Neural cell (in vitro differentiated cells): ENCODE data around the gene SETD2. TPM values are rescaled to one million over a fixed set of nuclear protein-coding genes. Genes with fewer than 3 reads are reported as not detected.

Source experiments
- H2AFZ ChIP-seq: fragments of 200-600, 300-800 bp; sonication (generic), shearing (Covaris generic); 2 replicates; pipeline ENCODE4 v1.6.0; 2014; ENCODE audit warnings: low read depth, mild to moderate bottlenecking, antibody characterized with exemption, low read length, moderate library complexity
- H3F3A ChIP-seq: fragments of 200-600 bp; shearing (Covaris generic); 2 replicates; pipeline ENCODE4 v1.6.1; 2016; ENCODE audit warnings: mild to moderate bottlenecking, moderate library complexity, mixed read lengths, antibody characterized with exemption, low read length; ENCODE audit not compliant: insufficient read depth, poor library complexity, severe bottlenecking
- H3K27ac ChIP-seq: fragments of 200-600, 300-800 bp; sonication (generic), shearing (Covaris generic); 2 replicates; pipeline ENCODE4 v1.5.1; 2014; ENCODE audit warnings: mild to moderate bottlenecking, low read length, moderate library complexity
- H3K27me3 ChIP-seq: fragments of 300-800, 200-600 bp; sonication (generic), shearing (Covaris generic); 2 replicates; pipeline ENCODE4 v1.6.0; 2014; ENCODE audit warnings: mild to moderate bottlenecking, low read depth, low read length, moderate library complexity; ENCODE audit not compliant: insufficient read depth
- H3K36me3 ChIP-seq: fragments of 300-800, 200-600 bp; sonication (generic), shearing (Covaris generic); 2 replicates; pipeline ENCODE4 v1.5.1; 2014; ENCODE audit warnings: mild to moderate bottlenecking, antibody characterized with exemption, low read length, moderate library complexity; ENCODE audit not compliant: insufficient read depth
- H3K4me2 ChIP-seq: fragments of 300-800, 200-600 bp; sonication (generic), shearing (Covaris generic); 2 replicates; pipeline ENCODE4 v1.6.0; 2014; ENCODE audit warnings: mild to moderate bottlenecking, low read length
- H3K4me3 ChIP-seq: fragments of 300-800, 200-600 bp; sonication (generic), shearing (Covaris generic); 2 replicates; pipeline ENCODE4 v1.5.1; 2014; ENCODE audit warnings: mild to moderate bottlenecking, low read length, moderate library complexity
- H3K79me2 ChIP-seq: fragments of 200-600 bp; shearing (Covaris generic); replicated peaks from 2 replicates; pipeline ENCODE4 v1.6.0; 2014; ENCODE audit warnings: mild to moderate bottlenecking, low read length, moderate library complexity; ENCODE audit not compliant: insufficient read depth
- H3K9ac ChIP-seq: fragments of 300-800, 200-600 bp; sonication (generic), shearing (Covaris generic); 2 replicates; pipeline ENCODE4 v1.6.1; 2016; ENCODE audit warnings: mild to moderate bottlenecking, low read length, mixed read lengths
- H3K9me2 ChIP-seq: fragments of 200-600 bp; shearing (Covaris generic); 2 replicates; pipeline ENCODE4 v1.6.1; 2016; ENCODE audit warnings: mild to moderate bottlenecking, low read length, mixed read lengths; ENCODE audit not compliant: insufficient read depth
- H3K9me3 ChIP-seq: fragments of 200-600, 300-800 bp; sonication (generic), shearing (Covaris generic); 2 replicates; pipeline ENCODE4 v1.6.1; 2016; ENCODE audit warnings: mild to moderate bottlenecking, mixed run types, low read length, moderate library complexity, mixed read lengths
- H4K20me1 ChIP-seq: fragments of 200-600 bp; shearing (Covaris generic); 2 replicates; pipeline ENCODE4 v1.6.1; 2016; ENCODE audit warnings: mild to moderate bottlenecking, mixed run types; ENCODE audit not compliant: insufficient read depth
- EP300 ChIP-seq: fragments of 450-650 bp; conservative IDR thresholded peaks from 2 replicates; pipeline ENCODE4 v1.6.1; 2014; ENCODE audit warnings: antibody characterized with exemption, mild to moderate bottlenecking, moderate library complexity; ENCODE audit not compliant: poor library complexity, severe bottlenecking
- EZH2 ChIP-seq: fragments of 200-600, 300-800 bp; shearing (Covaris generic), sonication (generic); IDR thresholded peaks from 2 replicates; pipeline ENCODE4 v1.6.1; 2014; ENCODE audit warnings: antibody characterized with exemption, low read length, borderline replicate concordance, mild to moderate bottlenecking; ENCODE audit not compliant: insufficient read depth, poor library complexity, severe bottlenecking
- MXI1 ChIP-seq: fragments of 450-650 bp; conservative IDR thresholded peaks from 2 replicates; pipeline ENCODE4 v1.6.1; 2014; ENCODE audit warnings: antibody characterized with exemption, mild to moderate bottlenecking; ENCODE audit not compliant: poor library complexity, severe bottlenecking
- POLR2AphosphoS5 ChIP-seq: IDR thresholded peaks from 2 replicates; pipeline ENCODE4 v1.6.1; 2012
- RAD21 ChIP-seq: fragments of 450-650 bp; conservative IDR thresholded peaks from 2 replicates; pipeline ENCODE4 v1.6.1; 2014; ENCODE audit warnings: antibody characterized with exemption, mild to moderate bottlenecking, moderate library complexity
- SMC3 ChIP-seq: fragments of 450-650 bp; conservative IDR thresholded peaks from 2 replicates; pipeline ENCODE4 v1.6.1; 2014; ENCODE audit warnings: antibody characterized with exemption, mild to moderate bottlenecking, moderate library complexity; ENCODE audit not compliant: poor library complexity
- TAF1 ChIP-seq: IDR thresholded peaks from 2 replicates; pipeline ENCODE4 v1.6.1; 2012; ENCODE audit warnings: low read depth
- polyA plus RNA-seq: library from polyadenylated mRNA; depleted of rRNA; stranded (reverse); fragments of >200 nt; gene quantifications from 2 replicates; pipeline ENCODE4 v1.2.3, GENCODE V29; 2014
- TF ChIP-seq, protein P1 (sequence below): fragments of 450-650 bp; IDR thresholded peaks from 2 replicates; pipeline ENCODE4 v1.5.1; 2014; ENCODE audit warnings: antibody characterized with exemption, mild to moderate bottlenecking, moderate library complexity; ENCODE audit not compliant: poor library complexity, severe bottlenecking
- TF ChIP-seq, protein P2 (sequence below): IDR thresholded peaks from 2 replicates; pipeline ENCODE4 v1.6.1; 2012; ENCODE audit warnings: borderline replicate concordance

The SETD2 gene
- polyA plus RNA-seq, 1 donor from 2014 or later: 18.4 TPM

DNA sequence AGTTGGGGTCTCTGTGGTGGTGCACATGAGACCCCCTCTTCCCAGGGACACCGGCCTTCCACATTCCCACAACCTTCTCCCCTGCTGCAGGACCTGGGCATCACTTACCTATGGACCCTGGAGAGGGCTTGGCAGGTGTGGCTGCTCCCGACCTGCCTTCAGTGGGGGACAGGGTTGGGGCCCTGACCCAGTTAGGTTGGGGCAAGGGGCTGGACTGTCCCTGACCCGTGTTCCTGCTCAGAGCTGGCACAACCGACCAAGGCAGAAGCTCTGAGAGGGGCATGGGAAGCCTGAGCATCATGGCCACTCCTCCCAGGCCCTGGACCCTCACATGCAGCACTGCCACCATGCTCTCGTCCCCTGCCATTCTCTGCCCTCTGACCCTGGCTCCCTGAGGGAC is 178.3 kb downstream of the SETD2 start:
- Histone ChIP-seq H3K4me3 (no peak overlapping the region), H3K9me3 (no peaks in the 10 kb centered on the region), H3F3A (no peaks in the 10 kb centered on the region), H3K9me2 (no peaks in the 10 kb centered on the region), H3K27ac (no peak overlapping the region), H3K4me2 (no peak overlapping the region), H2AFZ (no peak overlapping the region), H3K27me3 (no peaks in the 10 kb centered on the region), H3K36me3 (no peaks in the 10 kb centered on the region), H3K79me2 (no peaks in the 10 kb centered on the region), H4K20me1 (no peaks in the 10 kb centered on the region), H3K9ac (no peak overlapping the region)
- TF ChIP-seq TAF1 (no peak), RAD21 (no peak), EP300 (no peak), POLR2AphosphoS5 (no peak), SMC3 (no peak)
- TF ChIP-seq, protein P1, sequence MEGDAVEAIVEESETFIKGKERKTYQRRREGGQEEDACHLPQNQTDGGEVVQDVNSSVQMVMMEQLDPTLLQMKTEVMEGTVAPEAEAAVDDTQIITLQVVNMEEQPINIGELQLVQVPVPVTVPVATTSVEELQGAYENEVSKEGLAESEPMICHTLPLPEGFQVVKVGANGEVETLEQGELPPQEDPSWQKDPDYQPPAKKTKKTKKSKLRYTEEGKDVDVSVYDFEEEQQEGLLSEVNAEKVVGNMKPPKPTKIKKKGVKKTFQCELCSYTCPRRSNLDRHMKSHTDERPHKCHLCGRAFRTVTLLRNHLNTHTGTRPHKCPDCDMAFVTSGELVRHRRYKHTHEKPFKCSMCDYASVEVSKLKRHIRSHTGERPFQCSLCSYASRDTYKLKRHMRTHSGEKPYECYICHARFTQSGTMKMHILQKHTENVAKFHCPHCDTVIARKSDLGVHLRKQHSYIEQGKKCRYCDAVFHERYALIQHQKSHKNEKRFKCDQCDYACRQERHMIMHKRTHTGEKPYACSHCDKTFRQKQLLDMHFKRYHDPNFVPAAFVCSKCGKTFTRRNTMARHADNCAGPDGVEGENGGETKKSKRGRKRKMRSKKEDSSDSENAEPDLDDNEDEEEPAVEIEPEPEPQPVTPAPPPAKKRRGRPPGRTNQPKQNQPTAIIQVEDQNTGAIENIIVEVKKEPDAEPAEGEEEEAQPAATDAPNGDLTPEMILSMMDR: no peak

DNA sequence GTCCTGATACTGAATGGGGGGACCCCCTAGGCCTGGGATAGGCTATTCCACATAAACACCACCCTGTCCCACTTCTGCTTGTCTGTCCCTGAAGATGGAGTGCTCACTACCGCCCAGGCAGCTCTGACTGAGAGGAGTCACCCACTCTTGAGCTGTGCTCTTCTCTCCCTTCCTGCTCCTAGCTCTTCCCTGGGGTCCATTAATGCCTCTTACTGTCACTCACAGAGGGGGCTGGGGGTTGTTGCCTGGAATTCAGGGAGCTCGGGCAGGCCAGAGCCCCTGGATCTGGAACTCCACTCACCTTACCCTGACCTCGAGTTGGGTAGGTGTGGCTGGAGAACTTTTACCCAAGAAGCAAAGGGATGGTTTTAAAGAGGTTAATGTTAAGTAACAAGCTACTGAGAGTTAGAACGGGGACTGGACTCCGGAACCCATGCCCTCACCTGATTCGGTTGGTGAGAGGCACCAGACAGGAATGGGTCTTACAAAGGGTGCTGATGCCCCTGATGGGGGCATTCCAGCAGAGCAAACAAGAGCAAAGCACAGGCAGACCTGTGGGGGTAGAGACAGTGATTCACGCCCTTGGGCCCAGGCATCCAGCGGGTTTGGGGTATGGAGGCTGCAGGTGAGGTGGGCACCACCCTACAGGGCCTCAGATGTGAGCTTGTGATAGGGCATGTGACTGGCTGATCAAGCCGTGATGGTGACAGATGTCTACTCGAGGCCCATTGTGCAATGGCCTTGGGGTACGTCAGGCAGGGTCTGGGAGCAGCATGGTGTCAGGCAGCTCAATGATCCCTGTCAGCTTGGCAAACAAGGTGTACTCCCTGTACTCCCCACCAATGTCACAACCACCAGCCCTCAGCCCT is 179.1 kb downstream of the SETD2 start:
- no peaks in the 10 kb centered on the region for H3F3A ChIP-seq
- TF ChIP-seq EZH2 (no peak), MXI1 (no peak), SMC3 (no peak), EP300 (no peak), POLR2AphosphoS5 (no peak)
- TF ChIP-seq, protein P1: no peak
- H3K79me2 ChIP-seq: no peaks in the 10 kb centered on the region
- H3K9me2 ChIP-seq: no peaks in the 10 kb centered on the region
- no peak overlapping the region for H2AFZ ChIP-seq
- no peaks in the 10 kb centered on the region for H3K36me3 ChIP-seq
- H3K9me3 ChIP-seq: no peaks in the 10 kb centered on the region
- no peak overlapping the region for H3K4me2 ChIP-seq
- no peaks in the 10 kb centered on the region for H4K20me1 ChIP-seq
- no peak overlapping the region for H3K9ac ChIP-seq
- no peaks in the 10 kb centered on the region for H3K27me3 ChIP-seq
- H3K27ac ChIP-seq: no peak overlapping the region
- no peak overlapping the region for H3K4me3 ChIP-seq

DNA sequence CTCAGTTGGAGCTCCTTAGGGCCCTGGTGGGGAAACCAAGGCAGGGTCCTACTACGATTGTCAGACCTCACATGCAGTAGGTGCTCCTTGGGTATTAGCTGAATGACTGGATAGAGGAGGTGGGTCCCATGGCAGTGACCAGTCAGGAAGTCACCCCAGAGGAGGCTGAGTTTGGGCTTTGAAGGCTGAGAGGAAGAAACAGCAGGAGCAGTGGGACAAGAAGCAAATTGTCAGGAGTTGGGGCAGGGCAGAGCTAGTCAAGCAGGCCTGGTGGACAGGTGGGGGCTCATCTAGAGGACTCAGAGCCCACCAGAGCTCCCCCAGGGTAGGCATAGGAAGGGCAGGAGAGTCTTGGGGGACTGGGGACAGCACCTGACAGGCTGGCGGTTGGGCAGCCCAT is 181.4 kb downstream of the SETD2 start:
- Histone ChIP-seq H3K9ac (no peak overlapping the region), H3F3A (no peaks in the 10 kb centered on the region), H3K27ac (no peak overlapping the region), H3K9me2 (no peaks in the 10 kb centered on the region), H3K79me2 (no peaks in the 10 kb centered on the region), H2AFZ (no peak overlapping the region), H4K20me1 (no peaks in the 10 kb centered on the region), H3K36me3 (no peaks in the 10 kb centered on the region), H3K4me2 (no peak overlapping the region), H3K27me3 (no peaks in the 10 kb centered on the region), H3K9me3 (no peaks in the 10 kb centered on the region), H3K4me3 (no peak overlapping the region)
- TF ChIP-seq EZH2: no peak
- no peak for TF ChIP-seq TAF1
- TF ChIP-seq, protein P1: no peak
- TF ChIP-seq MXI1: no peak
- TF ChIP-seq EP300: no peak
- TF ChIP-seq, protein P2, sequence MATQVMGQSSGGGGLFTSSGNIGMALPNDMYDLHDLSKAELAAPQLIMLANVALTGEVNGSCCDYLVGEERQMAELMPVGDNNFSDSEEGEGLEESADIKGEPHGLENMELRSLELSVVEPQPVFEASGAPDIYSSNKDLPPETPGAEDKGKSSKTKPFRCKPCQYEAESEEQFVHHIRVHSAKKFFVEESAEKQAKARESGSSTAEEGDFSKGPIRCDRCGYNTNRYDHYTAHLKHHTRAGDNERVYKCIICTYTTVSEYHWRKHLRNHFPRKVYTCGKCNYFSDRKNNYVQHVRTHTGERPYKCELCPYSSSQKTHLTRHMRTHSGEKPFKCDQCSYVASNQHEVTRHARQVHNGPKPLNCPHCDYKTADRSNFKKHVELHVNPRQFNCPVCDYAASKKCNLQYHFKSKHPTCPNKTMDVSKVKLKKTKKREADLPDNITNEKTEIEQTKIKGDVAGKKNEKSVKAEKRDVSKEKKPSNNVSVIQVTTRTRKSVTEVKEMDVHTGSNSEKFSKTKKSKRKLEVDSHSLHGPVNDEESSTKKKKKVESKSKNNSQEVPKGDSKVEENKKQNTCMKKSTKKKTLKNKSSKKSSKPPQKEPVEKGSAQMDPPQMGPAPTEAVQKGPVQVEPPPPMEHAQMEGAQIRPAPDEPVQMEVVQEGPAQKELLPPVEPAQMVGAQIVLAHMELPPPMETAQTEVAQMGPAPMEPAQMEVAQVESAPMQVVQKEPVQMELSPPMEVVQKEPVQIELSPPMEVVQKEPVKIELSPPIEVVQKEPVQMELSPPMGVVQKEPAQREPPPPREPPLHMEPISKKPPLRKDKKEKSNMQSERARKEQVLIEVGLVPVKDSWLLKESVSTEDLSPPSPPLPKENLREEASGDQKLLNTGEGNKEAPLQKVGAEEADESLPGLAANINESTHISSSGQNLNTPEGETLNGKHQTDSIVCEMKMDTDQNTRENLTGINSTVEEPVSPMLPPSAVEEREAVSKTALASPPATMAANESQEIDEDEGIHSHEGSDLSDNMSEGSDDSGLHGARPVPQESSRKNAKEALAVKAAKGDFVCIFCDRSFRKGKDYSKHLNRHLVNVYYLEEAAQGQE: no peak
- no peak for TF ChIP-seq POLR2AphosphoS5
- TF ChIP-seq SMC3: no peak
- no peak for TF ChIP-seq RAD21
